K562 (cell line): Measurements from ENCODE around the gene MTHFD2. TPM values are rescaled to one million over a fixed set of nuclear protein-coding genes. Genes with fewer than 3 reads are reported as not detected.

Experiments
- ATAC-seq: fragments of 200-7000 bp; cut with Tn5 transposase; 3 replicates; pipeline ENCODE4 v1.9.1; 2020; ENCODE audit warnings: moderate library complexity
- BruUV-seq: library from RNA; stranded (reverse); fragments of 400-500 nt; replicated peaks from 2 replicates; lab custom pipeline; 2021; lab: Mats Ljungman, UMichigan
- CTCF ChIA-PET: fragments of 300-600 bp; formaldehyde crosslinking; extraction: SDS; loops from one replicate; lab custom pipeline; 2021; ENCODE audit warnings: low intra/inter-chr PET ratio; lab: Yijun Ruan, JAX
- POLR2A ChIA-PET: fragments of 300-600, 350-650 bp; sonication (Branson Sonifier 250); formaldehyde crosslinking; extraction: SDS; loops from one replicate; lab custom pipeline; 2021; ENCODE audit warnings: antibody characterized with exemption, inconsistent platforms; lab: Yijun Ruan, JAX
- DNase-seq, 4 experiments: peaks; one replicate each; pipeline versions ENCODE4 v3.0.0 to v3.0.0-alpha.2; 2011 to 2018; ENCODE audit warnings: low spot score in 3 of 4, mixed read lengths in 3 of 4; ENCODE audit errors: extremely low read depth in 1 of 4
- FAIRE-seq: peaks from 2 replicates; lab custom pipeline; 2011; peaks lifted over from hg19 to GRCh38; lab: Jason Lieb, UNC
- H2AFZ ChIP-seq: 2 replicates; pipeline ENCODE4 v1.6.0; 2011; ENCODE audit warnings: low read depth, low read length, control low read depth, inconsistent platforms
- H3K27ac ChIP-seq: fragments of 200-600 bp; 3 replicates; pipeline ENCODE4 v1.8.0; 2011; ENCODE audit warnings: low read depth, mild to moderate bottlenecking, control low read depth, inconsistent platforms, low read length, moderate library complexity, mixed read lengths; ENCODE audit errors: extremely low read depth
- H3K27me3 ChIP-seq, 2 experiments: fragments of 300-600 bp in 1 of 2; 2 replicates in 1 of 2; 3 replicates in 1 of 2; pipeline versions ENCODE4 v1.6.0 to v1.8.0; 2011; ENCODE audit warnings: inconsistent platforms in 2 of 2, low read length in 2 of 2, mild to moderate bottlenecking in 1 of 2, mixed read lengths in 1 of 2, moderate library complexity in 1 of 2; ENCODE audit not compliant: control insufficient read depth in 2 of 2, insufficient read depth in 2 of 2
- H3K36me3 ChIP-seq: fragments of 300-600 bp; 3 replicates; pipeline ENCODE4 v1.8.0; 2011; ENCODE audit warnings: mild to moderate bottlenecking, low read length, inconsistent platforms; ENCODE audit not compliant: control insufficient read depth, insufficient read depth
- H3K4me1 ChIP-seq, 2 experiments: fragments of 200-600 bp in 1 of 2; replicated peaks in 1 of 2; 2 replicates in 1 of 2; 3 replicates in 1 of 2; pipeline versions ENCODE4 v1.5.1 to v1.8.0; 2011; ENCODE audit warnings: inconsistent platforms in 2 of 2, low read length in 2 of 2, mild to moderate bottlenecking in 1 of 2, mixed read lengths in 1 of 2, moderate library complexity in 1 of 2; ENCODE audit not compliant: control insufficient read depth in 2 of 2, insufficient read depth in 2 of 2
- H3K4me2 ChIP-seq: 2 replicates; pipeline ENCODE4 v1.6.1; 2011; ENCODE audit warnings: low read length, control low read depth, inconsistent platforms, mixed read lengths; ENCODE audit not compliant: insufficient read depth
- H3K4me3 ChIP-seq: fragments of 200-600 bp; sonication (generic), shearing (Covaris generic); 2 replicates; pipeline ENCODE4 v1.5.1; 2016; ENCODE audit warnings: control low read depth, inconsistent platforms
- H3K79me2 ChIP-seq: fragments of 200-600 bp; 3 replicates; pipeline ENCODE4 v1.8.0; 2011; ENCODE audit warnings: low read length, inconsistent platforms; ENCODE audit not compliant: control insufficient read depth, insufficient read depth
- H3K9ac ChIP-seq, 2 experiments: 2 replicates each; pipeline versions ENCODE4 v1.6.0 to v1.6.1; 2011; ENCODE audit warnings: low read depth in 2 of 2, low read length in 2 of 2, control low read depth in 1 of 2, inconsistent platforms in 1 of 2, mild to moderate bottlenecking in 1 of 2, mixed read lengths in 1 of 2; ENCODE audit not compliant: insufficient read depth in 1 of 2
- H3K9me1 ChIP-seq: one replicate; pipeline ENCODE4 v1.6.0; 2011; ENCODE audit warnings: inconsistent platforms, mild to moderate bottlenecking, low read length, moderate library complexity; ENCODE audit not compliant: control insufficient read depth, insufficient read depth
- H3K9me3 ChIP-seq: replicated peaks from 2 replicates; pipeline ENCODE4 v1.5.1; 2011; ENCODE audit warnings: low read depth, low read length, inconsistent platforms; ENCODE audit not compliant: control insufficient read depth, insufficient read depth
- H4K20me1 ChIP-seq: replicated peaks from 2 replicates; pipeline ENCODE4 v1.6.1; 2011; ENCODE audit warnings: low read length, inconsistent platforms, mixed read lengths; ENCODE audit not compliant: control insufficient read depth, insufficient read depth
- BRD9 ChIP-seq: fragments of 450-650 bp; IDR thresholded peaks from 2 replicates; pipeline ENCODE4 v1.6.1; 2018; ENCODE audit warnings: low read depth; ENCODE audit not compliant: partially characterized antibody
- CAMTA2 ChIP-seq: fragments of 250-450 bp; sonication (Bioruptor Pico); conservative IDR thresholded peaks from 2 replicates; pipeline ENCODE4 v1.5.1; 2022
- CBX1 ChIP-seq: sonication (generic); IDR thresholded peaks from 2 replicates; pipeline ENCODE4 v1.6.1; 2016; ENCODE audit warnings: antibody characterized with exemption, low read depth, mild to moderate bottlenecking
- FOSL1 ChIP-seq: fragments of 200-800 bp; sonication (Bioruptor generic); conservative IDR thresholded peaks from 2 replicates; pipeline ENCODE4 v1.6.1; 2016; ENCODE audit warnings: missing genetic modification characterization, missing compliant biosample characterization
- GTF2E2 ChIP-seq: fragments of 200-800 bp; sonication (Bioruptor generic); IDR thresholded peaks from 2 replicates; pipeline ENCODE4 v1.6.1; 2016; ENCODE audit warnings: missing genetic modification characterization, missing compliant biosample characterization
- MAFG ChIP-seq: fragments of 450-650 bp; conservative IDR thresholded peaks from 2 replicates; pipeline ENCODE4 v1.6.1; 2016; ENCODE audit warnings: missing genetic modification characterization, missing compliant biosample characterization
- MEIS2 ChIP-seq: fragments of 450-650 bp; IDR thresholded peaks from 2 replicates; pipeline ENCODE4 v1.6.1; 2014; ENCODE audit warnings: mild to moderate bottlenecking; ENCODE audit not compliant: partially characterized antibody
- NELFE ChIP-seq: IDR thresholded peaks from 2 replicates; pipeline ENCODE4 v1.6.1; 2011; ENCODE audit warnings: mild to moderate bottlenecking; ENCODE audit not compliant: insufficient read depth, insufficient read length
- NFIX ChIP-seq: fragments of 250-450 bp; sonication (Bioruptor Pico); IDR thresholded peaks from 2 replicates; pipeline ENCODE4 v1.4.0; 2020; ENCODE audit warnings: low read depth, mild to moderate bottlenecking, moderate library complexity
- NR3C1 ChIP-seq: sonication (generic); formaldehyde crosslinking; IDR thresholded peaks from 2 replicates; pipeline ENCODE4 v1.8.1; 2022; ENCODE audit warnings: missing genetic modification reagents
- PRMT5 ChIP-seq: sonication (generic); formaldehyde crosslinking; IDR thresholded peaks from 2 replicates; pipeline ENCODE4 v1.5.0; 2020; ENCODE audit warnings: missing genetic modification reagents
- SMAD1 ChIP-seq: fragments of 150-350 bp; IDR thresholded peaks from 2 replicates; pipeline ENCODE4 v1.6.1; 2014; ENCODE audit warnings: low read length, low read depth; ENCODE audit not compliant: partially characterized antibody
- SOX6 ChIP-seq: fragments of 450-650 bp; IDR thresholded peaks from 2 replicates; pipeline ENCODE4 v1.6.1; 2014; ENCODE audit warnings: mild to moderate bottlenecking
- TSC22D4 ChIP-seq: fragments of 450-650 bp; IDR thresholded peaks from 2 replicates; pipeline ENCODE4 v1.6.1; 2016; ENCODE audit warnings: missing genetic modification characterization, missing biosample characterization, control low read depth
- ZNF561 ChIP-seq: fragments of 450-650 bp; formaldehyde crosslinking; conservative IDR thresholded peaks from 2 replicates; pipeline ENCODE4 v1.4.0; 2020; ENCODE audit warnings: mild to moderate bottlenecking, moderate library complexity
- WGBS: fragments of 100-300 bp; shearing (Covaris generic); methylation state at CpG from one replicate; pipeline ENCODE4 v1.1.6; 2016; ENCODE audit warnings: low coverage, mixed read lengths; ENCODE audit not compliant: insufficient coverage; ENCODE audit errors: missing lambda C conversion rate; 5-methylcytosine and 5-hydroxymethylcytosine counted together
- in situ Hi-C: fragments of 300-500 bp; cut with MboI; formaldehyde crosslinking; loops from 4 replicates; pipeline ENCODE4 v1.15.0; 2018; ENCODE audit warnings: inconsistent platforms, mixed read lengths
- intact Hi-C: fragments of 100-400 bp; cut with micrococcal nuclease; formaldehyde crosslinking; loops from 2 replicates; pipeline ENCODE4 v1.14.2; 2022
- polyA plus RNA-seq, 8 experiments: library from polyadenylated mRNA; depleted of rRNA in 4 of 8; stranded (reverse) in 5 of 8; unstranded in 3 of 8; fragments of >200 nt; fragmentation: Nextera tagmentation in 2 of 8; fragmentation: Illumina TruSeq in 1 of 8; extraction: Ambion mirVana in 2 of 8; extraction: Trizol in 1 of 8; gene quantifications; 2 replicates each; pipeline versions ENCODE4 v1.2.1 to v1.2.3, GENCODE V29; 2011 to 2014; ENCODE audit warnings: inconsistent platforms in 1 of 8, missing spikeins in 1 of 8
- total RNA-seq, 7 experiments: library from RNA; depleted of rRNA in 6 of 7; stranded (reverse); fragments of >200 nt in 6 of 7; fragmentation: Illumina TruSeq in 2 of 7; extraction: Trizol in 2 of 7; gene quantifications; 2 replicates each; pipeline versions ENCODE4 v1.2.1 to v1.2.3, GENCODE V29; 2011 to 2021; ENCODE audit warnings: low replicate concordance in 1 of 7
- TF ChIP-seq, protein P1 (sequence below), 2 experiments: fragments of 450-650 bp in 1 of 2; sonication (generic) in 1 of 2; formaldehyde crosslinking in 1 of 2; IDR thresholded peaks in 1 of 2; conservative IDR thresholded peaks in 1 of 2; 2 replicates each; pipeline versions ENCODE4 v1.6.1 to v1.8.1; 2016 to 2023; ENCODE audit warnings: mild to moderate bottlenecking in 2 of 2, moderate library complexity in 2 of 2, inconsistent platforms in 1 of 2, missing genetic modification reagents in 1 of 2
- TF ChIP-seq, protein P2 (sequence below): IDR thresholded peaks from 2 replicates; pipeline ENCODE4 v1.6.1; 2016; ENCODE audit warnings: missing genetic modification characterization, missing compliant biosample characterization
- TF ChIP-seq, protein P3 (sequence below): sonication (generic); formaldehyde crosslinking; IDR thresholded peaks from 2 replicates; pipeline ENCODE4 v1.8.1; 2022; ENCODE audit warnings: missing genetic modification reagents

The MTHFD2 gene
- total and polyA plus RNA-seq, 9 of the 15 experiments (the other 6 are each of a cell fraction or from before 2014, with no cell fraction given), result 113 to 520 (median 234) TPM

DNA sequence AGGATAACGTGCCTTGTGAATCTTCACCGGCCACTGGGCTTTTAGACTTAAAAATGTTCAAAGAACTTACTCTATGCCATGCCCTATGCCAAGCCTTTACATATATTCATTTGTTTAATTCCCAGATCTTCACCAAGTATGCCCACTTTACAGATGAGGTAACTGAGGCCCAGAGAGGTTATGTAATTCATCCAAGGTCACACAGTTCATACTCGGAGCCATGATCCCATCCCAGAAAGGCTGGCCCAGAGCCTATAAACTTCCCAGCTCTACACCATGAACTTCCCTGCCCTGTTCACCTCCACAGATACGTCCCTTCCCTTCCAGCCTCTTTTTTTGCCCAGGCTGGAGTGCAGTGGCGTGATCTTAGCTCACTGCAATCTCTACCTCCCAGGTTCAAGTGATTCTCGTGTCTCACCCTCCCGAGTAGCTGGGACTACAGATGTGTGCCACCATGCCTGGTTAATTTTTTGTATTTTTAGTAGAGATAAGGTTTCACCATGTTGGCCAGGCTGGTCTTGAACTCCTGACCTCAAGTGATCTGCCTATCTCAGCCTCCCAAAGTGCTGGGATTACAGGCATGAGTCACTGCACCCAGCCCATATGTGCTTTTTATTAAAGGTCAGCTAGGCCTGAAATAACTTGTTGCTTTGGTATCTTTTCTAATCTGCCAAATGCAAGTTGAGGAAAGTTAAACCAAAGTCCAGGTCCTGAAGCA lies 44.1 kb downstream of the MTHFD2 start (continued):
- TF ChIP-seq, protein P1, sequence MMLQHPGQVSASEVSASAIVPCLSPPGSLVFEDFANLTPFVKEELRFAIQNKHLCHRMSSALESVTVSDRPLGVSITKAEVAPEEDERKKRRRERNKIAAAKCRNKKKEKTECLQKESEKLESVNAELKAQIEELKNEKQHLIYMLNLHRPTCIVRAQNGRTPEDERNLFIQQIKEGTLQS (IDR thresholded peaks at IDR 0.05), result peak; percentile 78
- TF ChIP-seq, protein P1 (CRISPR knock-in tag; conservative IDR thresholded peaks at IDR 0.05), result peak; percentile 78; the same call in 1 of the 2 replicates
- peak; percentile 82 for TF ChIP-seq FOSL1 (tag)
- TF ChIP-seq BRD9, result peak; percentile 24
- TF ChIP-seq CBX1, result peak; percentile 50; the same call in 1 of the 2 replicates
- TF ChIP-seq ZNF561 (CRISPR knock-in tag), result no peak
- no peak for TF ChIP-seq NFIX (CRISPR knock-in tag)

DNA sequence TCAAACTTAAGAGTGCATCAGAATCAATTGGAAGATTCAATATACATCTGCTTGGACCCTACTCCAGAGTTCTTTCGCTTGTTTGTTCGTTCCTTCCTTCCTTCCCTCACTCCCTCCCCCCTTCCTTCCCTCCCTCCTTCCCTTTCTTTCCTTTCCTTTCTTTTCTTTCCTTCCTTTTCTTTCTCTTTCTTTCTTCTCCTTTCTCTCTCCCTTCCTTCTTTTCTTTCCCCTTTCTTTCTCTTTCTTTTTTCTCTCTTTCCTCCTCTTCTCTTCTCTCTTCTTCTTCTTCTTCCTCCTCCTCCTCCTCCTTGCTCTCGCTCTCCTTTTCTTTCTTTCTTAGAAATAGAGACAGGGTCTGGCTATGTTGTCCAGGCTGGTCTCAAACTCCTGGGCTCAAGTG lies 45.9 kb downstream of the MTHFD2 start:
- H3K79me2 ChIP-seq, result no peaks in the 10 kb centered on the region
- H3K9ac ChIP-seq, result no peak overlapping the region
- POLR2A ChIA-PET, result no interaction called here
- H3K4me3 ChIP-seq, result no peak overlapping the region
- FAIRE-seq, result no peak
- in situ Hi-C loops, result no loop called here
- ATAC-seq, result no peak
- no peak overlapping the region for H2AFZ ChIP-seq
- no peak for DNase-seq
- no peaks in the 10 kb centered on the region for H3K9me3 ChIP-seq
- H4K20me1 ChIP-seq, result no peaks in the 10 kb centered on the region
- 32% methylated on average over 3 of the region's 3 CpGs for WGBS
- no TSS peak for BruUV-seq
- CTCF ChIA-PET, result no interaction called here
- H3K36me3 ChIP-seq, result no peaks in the 10 kb centered on the region
- no peaks in the 10 kb centered on the region for H3K9me1 ChIP-seq
- no peak overlapping the region for H3K27ac ChIP-seq
- no peak overlapping the region for H3K4me2 ChIP-seq
- H3K27me3 ChIP-seq, result peaks cover 0 to 5% of the 10 kb centered on the region in 2 experiments; a peak in 1 of 5 replicates
- peaks cover 4 to 6% of the 10 kb centered on the region in 2 experiments; a peak in 2 of 5 replicates for H3K4me1 ChIP-seq
- intact Hi-C loops, result no loop called here
- TF ChIP-seq MEIS2 (no peak), MAFG (tag) (no peak), NELFE (no peak), GTF2E2 (tag) (no peak), TSC22D4 (tag) (no peak), NR3C1 (no peak), SOX6 (no peak), SMAD1 (no peak), PRMT5 (CRISPR knock-in tag) (no peak), CAMTA2 (no peak)
- TF ChIP-seq, protein P2, sequence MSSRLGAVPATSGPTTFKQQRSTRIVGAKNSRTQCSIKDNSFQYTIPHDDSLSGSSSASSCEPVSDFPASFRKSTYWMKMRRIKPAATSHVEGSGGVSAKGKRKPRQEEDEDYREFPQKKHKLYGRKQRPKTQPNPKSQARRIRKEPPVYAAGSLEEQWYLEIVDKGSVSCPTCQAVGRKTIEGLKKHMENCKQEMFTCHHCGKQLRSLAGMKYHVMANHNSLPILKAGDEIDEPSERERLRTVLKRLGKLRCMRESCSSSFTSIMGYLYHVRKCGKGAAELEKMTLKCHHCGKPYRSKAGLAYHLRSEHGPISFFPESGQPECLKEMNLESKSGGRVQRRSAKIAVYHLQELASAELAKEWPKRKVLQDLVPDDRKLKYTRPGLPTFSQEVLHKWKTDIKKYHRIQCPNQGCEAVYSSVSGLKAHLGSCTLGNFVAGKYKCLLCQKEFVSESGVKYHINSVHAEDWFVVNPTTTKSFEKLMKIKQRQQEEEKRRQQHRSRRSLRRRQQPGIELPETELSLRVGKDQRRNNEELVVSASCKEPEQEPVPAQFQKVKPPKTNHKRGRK (tag), result peak; percentile 83
- TF ChIP-seq, protein P3, sequence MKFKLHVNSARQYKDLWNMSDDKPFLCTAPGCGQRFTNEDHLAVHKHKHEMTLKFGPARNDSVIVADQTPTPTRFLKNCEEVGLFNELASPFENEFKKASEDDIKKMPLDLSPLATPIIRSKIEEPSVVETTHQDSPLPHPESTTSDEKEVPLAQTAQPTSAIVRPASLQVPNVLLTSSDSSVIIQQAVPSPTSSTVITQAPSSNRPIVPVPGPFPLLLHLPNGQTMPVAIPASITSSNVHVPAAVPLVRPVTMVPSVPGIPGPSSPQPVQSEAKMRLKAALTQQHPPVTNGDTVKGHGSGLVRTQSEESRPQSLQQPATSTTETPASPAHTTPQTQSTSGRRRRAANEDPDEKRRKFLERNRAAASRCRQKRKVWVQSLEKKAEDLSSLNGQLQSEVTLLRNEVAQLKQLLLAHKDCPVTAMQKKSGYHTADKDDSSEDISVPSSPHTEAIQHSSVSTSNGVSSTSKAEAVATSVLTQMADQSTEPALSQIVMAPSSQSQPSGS (CRISPR knock-in tag), result no peak
